Ectodermal cell (in vitro differentiated cells): ENCODE results near the gene IDUA.

Experiments
- H3K27ac ChIP-seq: 2 replicates; pipeline ENCODE4 v1.7.0; 2013; ENCODE audit warnings: mild to moderate bottlenecking, low read depth, low read length; ENCODE audit not compliant: insufficient read depth, poor library complexity, severe bottlenecking
- H3K27me3 ChIP-seq: 2 replicates; pipeline ENCODE4 v1.7.0; 2013; ENCODE audit warnings: mild to moderate bottlenecking, low read length; ENCODE audit not compliant: insufficient read depth, control insufficient read depth, poor library complexity, severe bottlenecking
- H3K36me3 ChIP-seq: one replicate; pipeline ENCODE4 v1.7.0; 2013; ENCODE audit warnings: low read length; ENCODE audit not compliant: control insufficient read depth, insufficient read depth
- H3K4me1 ChIP-seq: one replicate; pipeline ENCODE4 v1.7.0; 2013; ENCODE audit warnings: low read length; ENCODE audit not compliant: control insufficient read depth, insufficient read depth
- H3K4me3 ChIP-seq: 2 replicates; pipeline ENCODE4 v1.7.0; 2013; ENCODE audit warnings: low read depth, low read length, control low read depth; ENCODE audit not compliant: insufficient read depth
- H3K9me3 ChIP-seq: 2 replicates; pipeline ENCODE4 v1.7.0; 2013; ENCODE audit warnings: mild to moderate bottlenecking, low read length, moderate library complexity; ENCODE audit not compliant: control insufficient read depth
- WGBS, 2 experiments: methylation state at CpG; one replicate each; pipeline ENCODE4 v1.1.7; 2013; ENCODE audit warnings: missing lambda C conversion rate in 2 of 2; 5-methylcytosine and 5-hydroxymethylcytosine counted together

The IDUA gene

DNA sequence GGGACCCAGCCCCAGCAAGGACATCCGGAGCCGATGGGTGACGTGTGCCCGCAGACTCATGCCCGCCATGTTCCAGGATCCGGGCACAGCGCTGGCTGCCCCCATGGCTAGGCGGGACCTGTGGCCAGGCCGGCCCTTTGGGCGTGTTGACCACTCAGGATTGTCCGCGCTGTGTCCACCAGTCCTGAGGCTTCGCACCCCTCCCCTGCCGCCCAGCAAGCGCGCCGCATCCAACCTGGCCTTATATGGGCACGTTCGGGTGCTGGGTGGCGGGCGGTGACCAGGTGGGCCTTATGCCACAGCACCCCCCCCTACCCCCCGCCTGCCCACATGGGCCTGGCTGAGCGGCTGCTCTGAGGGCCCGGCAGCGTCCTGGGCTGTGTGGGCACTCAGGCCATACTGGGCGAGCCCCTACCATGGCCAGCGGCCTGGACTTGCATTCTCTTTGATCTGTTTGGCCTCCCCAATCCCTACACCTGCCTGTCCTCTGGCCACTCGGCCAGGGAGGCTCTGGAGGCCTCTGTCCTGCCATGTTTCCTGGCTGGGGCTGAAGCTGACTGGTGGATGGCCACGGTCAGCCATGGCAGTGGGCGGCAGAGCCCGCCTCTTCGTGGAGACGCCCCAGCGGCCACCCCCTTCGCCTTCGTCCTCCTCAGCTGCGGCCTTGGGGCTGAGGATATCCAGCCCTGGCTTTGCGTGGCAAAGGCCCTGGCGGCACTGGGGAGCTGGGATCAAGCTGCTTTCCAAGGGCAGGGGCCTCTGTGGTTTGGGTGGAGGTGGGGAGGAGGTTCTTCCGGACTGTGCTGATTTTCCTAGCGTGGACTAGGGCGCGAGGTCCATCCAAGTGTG lies 26.6 kb downstream of the IDUA start:
- Histone ChIP-seq H3K4me1 (peaks cover 26% of the 10 kb centered on the region), H3K27me3 (peaks cover 46% of the 10 kb centered on the region), H3K27ac (no peak overlapping the region), H3K9me3 (no peaks in the 10 kb centered on the region), H3K4me3 (no peak overlapping the region), H3K36me3 (no peaks in the 10 kb centered on the region)
- 94% methylated on average over 43 of the region's 43 CpGs for whole genome bisulfite sequencing, 2 experiments

DNA sequence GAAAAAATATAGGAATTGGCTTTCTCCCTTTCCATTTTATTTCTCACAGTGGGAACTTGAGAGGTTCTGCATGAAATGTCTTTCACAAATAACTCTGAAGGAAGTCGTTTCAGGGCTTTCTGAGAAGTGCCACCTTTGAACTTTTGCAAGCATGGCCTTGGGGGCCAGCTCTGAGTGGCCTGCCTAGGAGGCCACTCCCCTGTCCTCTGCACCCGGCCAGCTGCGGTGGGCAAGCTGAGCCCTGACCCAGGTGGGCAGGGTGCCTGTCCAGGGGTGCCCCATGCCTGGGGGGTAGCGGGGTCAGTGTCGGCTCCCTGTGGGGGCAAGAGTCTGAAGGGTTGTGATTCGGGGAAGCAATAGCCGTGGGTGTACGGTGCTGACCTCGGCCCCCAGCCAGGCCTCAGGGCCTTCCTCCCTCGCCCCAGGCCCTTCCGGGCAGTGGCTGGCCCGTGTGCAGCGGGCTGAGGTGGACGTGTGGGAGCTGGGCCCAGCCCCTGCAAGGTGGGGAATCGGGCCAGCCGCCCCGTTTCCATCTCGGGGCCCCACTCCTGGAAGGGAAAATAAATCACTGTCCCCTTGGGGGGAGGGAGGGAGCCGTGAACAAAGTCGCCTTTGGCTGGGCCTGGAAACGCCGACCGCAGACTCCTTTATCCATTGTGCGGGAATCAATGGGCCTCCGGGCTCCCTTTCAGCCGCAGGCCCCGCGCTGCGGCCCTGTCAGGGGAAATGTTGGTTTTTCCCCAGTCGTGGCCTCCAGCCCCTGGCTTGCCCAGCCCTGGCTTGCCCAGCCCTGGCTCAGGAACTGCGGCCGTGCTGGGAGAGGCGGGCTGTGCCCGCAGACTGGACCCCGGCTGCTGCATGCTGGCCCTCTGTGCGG lies 27.7 kb downstream of the IDUA start:
- Histone ChIP-seq H3K4me1 (peaks cover 37% of the 10 kb centered on the region), H3K36me3 (no peaks in the 10 kb centered on the region), H3K4me3 (no peak overlapping the region), H3K27ac (peak overlapping the region; percentile 6), H3K9me3 (no peaks in the 10 kb centered on the region), H3K27me3 (peaks cover 36% of the 10 kb centered on the region)
- 42 to 46% methylated on average over 36 of the region's 36 CpGs for WGBS, 2 experiments

DNA sequence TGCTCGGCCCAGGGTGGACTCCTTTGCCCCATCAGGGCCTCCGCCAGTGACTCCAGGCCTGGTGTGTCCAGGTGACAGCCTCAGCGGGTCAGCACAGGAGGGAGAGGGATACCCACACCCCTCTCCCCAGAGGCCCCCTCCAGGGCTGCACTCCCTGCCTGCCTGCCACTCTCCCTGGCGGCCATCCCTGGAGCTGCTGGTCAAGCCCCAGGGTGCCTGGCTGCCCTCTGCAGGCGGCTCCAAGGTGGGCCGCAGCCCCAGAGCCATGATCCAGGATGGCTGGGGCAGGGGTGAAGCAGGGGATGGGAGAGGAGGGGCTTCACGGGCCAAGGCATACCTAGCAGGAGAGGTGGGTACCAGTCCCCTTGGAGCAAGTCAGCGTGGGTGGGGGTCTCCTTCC lies 28.3 kb downstream of the IDUA start:
- WGBS, 2 experiments, result 69 to 76% methylated on average over 8 of the region's 8 CpGs
- Histone ChIP-seq H3K4me3 (no peak overlapping the region), H3K36me3 (no peaks in the 10 kb centered on the region), H3K4me1 (peaks cover 40% of the 10 kb centered on the region), H3K27me3 (peaks cover 31% of the 10 kb centered on the region), H3K27ac (no peak overlapping the region), H3K9me3 (no peaks in the 10 kb centered on the region)

DNA sequence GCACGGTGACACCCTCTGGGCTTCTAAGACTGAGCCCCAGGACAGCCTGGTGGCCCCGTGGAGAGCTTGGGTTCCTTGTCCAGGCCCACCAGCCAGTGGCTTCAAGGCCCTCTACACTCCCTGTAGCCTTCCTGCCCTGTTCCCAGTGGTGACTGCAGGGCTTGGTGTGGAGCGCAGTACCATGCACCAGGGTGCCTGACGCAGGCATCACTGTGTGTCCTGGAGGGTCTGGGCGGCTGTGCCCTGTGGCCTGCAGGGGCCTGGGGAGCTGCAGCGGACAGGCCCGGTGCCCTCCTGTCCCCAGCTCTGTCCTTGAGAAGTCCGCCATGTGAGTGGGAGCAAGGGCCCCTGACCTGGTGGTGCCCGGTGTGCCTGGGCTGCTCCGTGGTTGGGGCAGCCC lies 28.9 kb downstream of the IDUA start:
- no peaks in the 10 kb centered on the region for H3K36me3 ChIP-seq
- H3K27me3 ChIP-seq, result peaks cover 25% of the 10 kb centered on the region
- 93% methylated on average over 10 of the region's 10 CpGs for WGBS, 2 experiments
- peaks cover 39% of the 10 kb centered on the region for H3K4me1 ChIP-seq
- H3K4me3 ChIP-seq, result no peak overlapping the region
- no peaks in the 10 kb centered on the region for H3K9me3 ChIP-seq
- no peak overlapping the region for H3K27ac ChIP-seq

DNA sequence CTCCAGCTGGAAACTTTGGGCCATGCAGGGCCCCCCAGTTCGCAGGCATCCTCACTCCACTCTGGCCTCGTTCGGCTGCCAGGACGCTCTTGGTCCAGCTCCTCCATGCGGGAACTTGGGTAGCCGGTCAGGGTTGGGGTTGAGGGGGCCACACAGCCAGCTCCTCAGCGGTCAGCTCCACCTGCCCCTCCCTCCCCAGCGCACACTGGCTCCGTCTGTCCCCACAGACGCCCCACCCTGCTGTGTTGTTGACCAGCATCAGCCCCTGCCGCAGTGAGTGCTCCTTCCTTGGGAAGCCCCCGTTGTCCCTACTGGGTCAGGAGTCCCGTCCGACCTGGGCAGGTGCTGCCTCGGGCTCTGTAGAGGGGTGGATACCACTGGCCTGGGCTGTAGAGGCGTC lies 30.4 kb downstream of the IDUA start:
- Histone ChIP-seq H3K27ac (no peak overlapping the region), H3K4me1 (peaks cover 40% of the 10 kb centered on the region), H3K9me3 (no peaks in the 10 kb centered on the region), H3K36me3 (no peaks in the 10 kb centered on the region), H3K4me3 (no peak overlapping the region), H3K27me3 (peaks cover 16% of the 10 kb centered on the region)
- 84 to 86% methylated on average over 16 of the region's 16 CpGs for WGBS, 2 experiments

DNA sequence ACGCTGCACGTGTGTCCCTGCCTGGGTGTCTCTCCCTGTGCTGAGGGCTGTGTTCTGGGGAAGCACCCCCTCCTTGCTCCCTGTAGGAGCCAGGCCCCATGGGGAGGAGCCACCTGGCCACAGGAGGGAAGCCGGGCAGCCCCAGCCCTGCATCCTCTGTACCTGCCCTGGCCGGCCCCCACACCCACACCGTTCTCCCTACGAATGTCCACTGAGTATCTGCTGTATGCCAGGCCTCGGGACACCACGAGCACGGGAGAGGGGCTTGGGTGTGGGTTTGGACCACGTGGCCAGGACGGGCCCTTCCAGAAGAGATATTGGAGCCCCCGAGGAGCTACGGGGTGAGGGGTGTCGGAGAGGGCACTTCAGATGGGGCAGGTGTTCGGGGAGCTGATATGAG lies 30.9 kb downstream of the IDUA start:
- Histone ChIP-seq H3K27me3 (peaks cover 11% of the 10 kb centered on the region), H3K4me3 (no peak overlapping the region), H3K4me1 (peaks cover 42% of the 10 kb centered on the region), H3K27ac (no peak overlapping the region), H3K9me3 (no peaks in the 10 kb centered on the region), H3K36me3 (no peaks in the 10 kb centered on the region)
- 86 to 91% methylated on average over 15 of the region's 15 CpGs for WGBS, 2 experiments

DNA sequence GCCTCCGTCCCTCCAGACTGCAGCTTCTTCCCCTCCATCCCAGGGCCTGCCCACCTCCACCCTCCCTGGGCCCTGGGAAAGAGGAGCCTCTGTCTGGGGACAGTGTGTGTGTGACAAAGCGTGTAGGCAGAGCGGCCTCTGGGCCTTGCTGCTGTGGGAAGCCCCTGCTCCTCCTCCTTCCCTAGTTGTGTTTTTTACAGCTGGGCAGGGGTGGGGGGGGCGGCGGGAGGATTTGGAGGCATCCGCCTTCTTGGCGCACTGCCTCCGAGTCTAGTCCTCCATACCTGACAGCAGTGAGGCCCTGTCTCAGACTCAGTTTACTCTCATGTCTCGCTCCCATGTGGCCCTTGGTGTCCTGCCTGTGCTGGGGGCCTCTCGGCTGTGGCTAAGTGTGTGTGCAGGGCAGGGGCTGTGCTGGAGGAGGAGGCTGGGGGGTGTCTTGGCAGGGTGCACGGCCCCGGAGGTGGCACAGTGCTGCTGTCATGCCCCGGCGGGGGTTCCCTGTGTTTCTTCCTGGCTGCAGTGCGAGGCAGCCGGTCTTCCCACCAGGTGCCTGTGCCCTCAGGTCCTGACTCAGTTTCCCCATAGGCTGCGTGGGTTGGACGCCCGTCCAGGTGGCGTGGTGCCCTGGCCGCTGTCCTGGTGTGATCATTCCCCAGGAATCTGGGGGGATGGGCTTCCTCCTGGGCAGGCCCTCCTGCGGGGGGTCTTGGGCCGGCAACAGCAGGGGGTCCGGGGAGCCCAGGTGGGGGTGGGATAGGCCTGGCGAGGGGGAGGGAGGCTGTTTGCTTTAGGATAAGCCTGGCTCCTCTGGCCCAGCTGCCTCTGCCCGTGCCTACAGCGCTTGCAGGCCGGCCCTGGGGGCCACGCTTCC lies 31.5 kb downstream of the IDUA start:
- Histone ChIP-seq H3K4me3 (no peak overlapping the region), H3K27ac (no peak overlapping the region), H3K9me3 (no peaks in the 10 kb centered on the region), H3K27me3 (peaks cover 5% of the 10 kb centered on the region), H3K36me3 (no peaks in the 10 kb centered on the region), H3K4me1 (peaks cover 42% of the 10 kb centered on the region)
- WGBS, 2 experiments, result 86% methylated on average over 29 of the region's 29 CpGs

DNA sequence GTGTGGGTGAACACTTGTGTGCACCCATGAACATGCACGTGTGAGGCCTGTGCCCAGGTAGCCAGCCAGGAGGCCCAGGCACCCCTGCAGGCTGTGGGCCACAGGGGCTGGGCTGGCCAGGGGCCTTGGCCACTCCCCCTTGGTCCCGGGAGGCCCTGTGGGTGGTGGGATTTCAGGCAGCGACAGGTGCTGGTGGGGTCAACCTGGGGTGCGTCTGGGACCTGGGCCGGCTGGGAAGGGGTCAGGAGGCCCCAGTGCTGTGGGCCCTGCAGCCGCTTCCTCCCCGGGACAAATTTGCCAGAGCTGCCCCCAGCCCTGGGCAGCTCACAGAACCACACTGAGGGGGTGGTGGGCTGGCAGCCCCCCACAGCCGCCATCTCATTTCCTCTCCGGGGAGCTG lies 32.5 kb downstream of the IDUA start:
- no peaks in the 10 kb centered on the region for H3K9me3 ChIP-seq
- H3K27ac ChIP-seq, result no peak overlapping the region
- no peaks in the 10 kb centered on the region for H3K27me3 ChIP-seq
- H3K4me3 ChIP-seq, result no peak overlapping the region
- H3K4me1 ChIP-seq, result peaks cover 41% of the 10 kb centered on the region
- WGBS, 2 experiments, result 77 to 82% methylated on average over 9 of the region's 9 CpGs
- no peaks in the 10 kb centered on the region for H3K36me3 ChIP-seq

DNA sequence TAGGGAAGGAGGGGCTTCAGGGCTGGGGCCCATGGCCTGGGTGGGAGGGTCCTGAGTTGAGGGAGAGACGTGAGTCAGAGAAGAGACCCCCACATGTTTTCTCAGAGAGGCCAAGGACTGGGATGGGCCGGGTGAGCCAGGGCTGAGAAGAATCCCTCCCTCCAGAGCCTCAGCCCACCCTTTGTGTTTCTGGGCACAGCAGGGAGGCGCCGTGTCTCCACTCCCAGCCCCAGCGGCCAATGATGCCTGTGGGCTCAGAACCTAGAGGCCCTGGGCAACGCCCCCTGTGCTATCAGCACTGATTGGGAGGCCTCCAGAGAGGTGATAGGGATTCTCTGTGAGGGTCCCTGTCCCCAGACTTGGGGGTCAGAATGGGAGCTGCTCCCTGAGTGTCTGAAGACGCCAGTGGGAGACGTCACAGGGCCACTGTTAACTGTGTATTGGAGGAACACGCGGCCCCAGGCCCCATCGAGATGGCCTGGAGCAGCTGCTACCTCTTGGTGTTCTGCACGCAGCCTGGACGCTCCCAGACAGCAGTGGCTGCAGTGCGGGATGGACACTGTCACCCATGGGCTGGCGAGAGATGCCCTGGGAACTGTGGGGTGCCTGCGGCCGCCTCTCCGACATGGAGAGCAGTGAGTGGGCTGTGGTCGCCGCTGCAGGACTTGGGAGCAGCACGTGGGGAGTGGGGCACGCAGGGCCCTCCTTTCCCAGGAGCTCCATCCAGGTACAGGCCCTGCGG lies 33.1 kb downstream of the IDUA start:
- WGBS, 2 experiments, result 73 to 75% methylated on average over 23 of the region's 23 CpGs
- no peak overlapping the region for H3K27ac ChIP-seq
- H3K9me3 ChIP-seq, result no peaks in the 10 kb centered on the region
- H3K4me1 ChIP-seq, result peaks cover 35% of the 10 kb centered on the region
- no peaks in the 10 kb centered on the region for H3K36me3 ChIP-seq
- H3K4me3 ChIP-seq, result no peak overlapping the region
- no peaks in the 10 kb centered on the region for H3K27me3 ChIP-seq
